GM18867 (cell line): ENCODE measurements around the gene FAM227A.

Experiments
- ATAC-seq: cut with Tn5 transposase; IDR thresholded peaks from one replicate; pipeline ENCODE4 v1.9.1; 2021; ENCODE audit warnings: mild to moderate bottlenecking, moderate library complexity; ENCODE audit not compliant: unreplicated experiment

Gene FAM227A

DNA sequence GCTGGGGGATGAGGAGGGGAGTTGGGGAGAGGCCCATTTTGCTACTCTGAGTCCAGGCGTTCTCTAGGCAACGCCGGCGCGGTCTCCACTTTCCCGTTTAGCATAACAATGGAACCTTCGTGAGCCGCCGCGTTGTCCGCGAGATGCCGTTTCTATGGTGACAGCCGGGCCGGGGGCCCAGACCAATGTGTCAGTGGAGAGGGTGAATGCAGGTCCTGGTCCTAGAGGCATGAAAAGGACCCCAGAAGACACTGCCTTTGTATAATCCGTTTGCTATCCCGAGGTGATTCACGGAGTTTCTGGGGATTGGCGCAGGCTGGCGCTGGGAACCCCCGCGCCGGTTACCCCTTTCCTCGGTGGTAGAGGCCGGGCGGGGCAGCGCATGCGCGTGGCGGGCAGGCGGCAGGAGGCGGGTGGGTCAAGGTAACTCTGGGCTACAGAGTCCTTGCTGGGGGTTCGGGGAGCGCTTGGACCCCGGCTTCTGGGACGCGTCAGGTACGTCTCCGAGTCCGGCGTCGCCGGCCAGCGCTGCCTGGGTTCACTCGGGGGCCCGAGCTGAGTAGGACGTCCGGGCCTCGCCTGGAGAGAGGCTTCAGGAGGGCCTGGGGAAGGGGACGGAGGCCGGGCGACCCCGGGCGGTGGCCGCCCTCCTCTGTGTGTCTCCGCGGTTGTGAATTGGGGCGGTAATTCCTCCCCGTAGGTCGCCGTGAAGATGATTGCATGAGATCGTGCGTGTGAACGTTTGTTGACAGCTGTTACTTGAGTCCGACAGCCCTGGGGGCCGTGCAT lies at the start of gene FAM227A, which contains the start of gene CBY1:
TSS of gene FAM227A (minus strand) at position 137 of the 789 bp plus-strand sequence. CDS start 6,224 bp downstream, outside the sequence.
TSS of gene CBY1 (plus strand) at position 383 of the 789 bp plus-strand sequence. CDS start 11,417 bp downstream, outside the sequence.
- peak; percentile 72 for ATAC-seq

GRCh38 chr22:38705235-38706100 lies 49.3 kb upstream of the FAM227A start, which contains the start of gene GTPBP1:
TSS of gene GTPBP1 (plus strand) at chr22:38705944. CDS start at chr22:38705956, 12 bp downstream.
- ATAC-seq, result peak; percentile 72

DNA sequence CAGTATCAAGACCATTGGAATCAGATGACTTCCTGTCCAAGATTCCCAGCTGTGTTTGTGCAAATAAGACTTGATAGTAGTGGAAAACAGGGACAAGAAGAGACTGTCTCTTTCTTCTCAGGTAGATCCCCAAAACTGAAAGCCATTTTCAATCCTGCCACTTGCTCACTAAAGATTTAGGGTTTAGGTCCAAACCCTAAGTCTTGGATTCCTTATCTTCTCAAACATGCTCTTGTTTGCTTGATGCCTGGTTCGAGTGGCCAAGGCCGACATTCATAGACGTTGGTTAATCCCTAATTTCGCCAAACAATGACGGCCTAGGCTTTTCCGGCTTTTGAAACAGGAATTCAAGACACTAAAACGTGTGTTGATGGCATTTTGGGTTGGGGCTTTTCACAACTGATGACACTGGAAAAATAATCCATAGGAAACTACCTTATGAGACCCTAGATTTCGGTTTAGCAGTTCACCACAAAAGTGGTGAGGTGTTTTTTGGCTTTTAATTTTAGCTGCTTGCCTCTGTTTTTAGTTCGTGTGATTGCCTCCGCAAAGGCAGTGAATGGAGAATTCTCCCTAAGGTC lies 48.6 kb upstream of the FAM227A start:
- no peak for ATAC-seq

DNA sequence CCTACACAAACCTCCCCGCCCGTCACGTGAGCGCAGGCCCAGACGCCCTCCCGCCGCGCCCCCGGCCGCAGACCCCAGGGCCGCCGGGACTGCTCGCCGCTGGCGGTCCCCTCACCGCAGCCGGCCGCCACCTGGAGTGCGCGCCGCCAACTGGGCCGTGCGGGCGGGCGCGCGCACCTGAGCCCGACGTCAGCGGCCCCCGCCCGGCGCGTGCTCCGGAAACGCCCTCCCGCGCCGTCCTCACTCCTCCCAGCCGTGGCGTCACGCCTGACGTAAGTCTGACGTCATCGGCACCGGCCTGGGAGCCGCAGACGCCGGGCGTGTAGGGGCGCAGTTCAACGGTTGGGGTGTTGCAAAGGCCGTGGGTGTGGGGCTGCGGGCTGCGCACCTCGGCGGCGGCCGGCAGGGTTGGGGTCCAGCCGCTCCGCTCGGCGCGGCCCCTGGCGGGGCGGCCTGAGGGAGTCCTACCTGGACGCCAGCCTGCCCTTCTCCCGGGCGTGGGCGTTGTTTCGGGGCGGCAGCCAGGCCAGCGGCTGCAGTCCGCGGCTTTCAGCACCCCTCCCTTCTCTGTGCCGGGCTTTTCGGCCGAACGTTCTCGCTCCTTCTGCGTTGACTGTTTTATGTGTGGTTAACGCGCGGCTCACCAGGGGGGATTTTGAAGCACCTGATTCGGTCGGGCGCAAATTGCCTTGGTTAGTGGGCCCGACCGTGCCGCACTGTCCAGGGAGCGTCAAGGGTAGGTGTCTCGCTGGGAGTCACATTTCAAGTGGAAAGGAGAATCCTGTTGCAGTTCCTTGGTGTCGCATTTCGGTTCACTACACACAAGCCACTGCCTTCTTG lies 44.8 kb upstream of the FAM227A start, which contains the start of gene JOSD1:
TSS of gene JOSD1 (minus strand) at position 155 of the 840 bp plus-strand sequence. CDS start 956 bp downstream, outside the sequence.
- peak; percentile 44 for ATAC-seq

- ATAC-seq, result no peak
Observed at GRCh38 chr22:38700270-38700788, 44.1 kb upstream of the FAM227A start.

GRCh38 chr22:38699784-38700183 lies 43.6 kb upstream of the FAM227A start:
- no peak for ATAC-seq

- no peak for ATAC-seq
Observed at GRCh38 chr22:38699143-38699542, 43.0 kb upstream of the FAM227A start.

GRCh38 chr22:38698407-38699094 lies 42.4 kb upstream of the FAM227A start:
- ATAC-seq, result no peak

- ATAC-seq, result no peak
Observed at GRCh38 chr22:38697425-38698089, 41.4 kb upstream of the FAM227A start.

DNA sequence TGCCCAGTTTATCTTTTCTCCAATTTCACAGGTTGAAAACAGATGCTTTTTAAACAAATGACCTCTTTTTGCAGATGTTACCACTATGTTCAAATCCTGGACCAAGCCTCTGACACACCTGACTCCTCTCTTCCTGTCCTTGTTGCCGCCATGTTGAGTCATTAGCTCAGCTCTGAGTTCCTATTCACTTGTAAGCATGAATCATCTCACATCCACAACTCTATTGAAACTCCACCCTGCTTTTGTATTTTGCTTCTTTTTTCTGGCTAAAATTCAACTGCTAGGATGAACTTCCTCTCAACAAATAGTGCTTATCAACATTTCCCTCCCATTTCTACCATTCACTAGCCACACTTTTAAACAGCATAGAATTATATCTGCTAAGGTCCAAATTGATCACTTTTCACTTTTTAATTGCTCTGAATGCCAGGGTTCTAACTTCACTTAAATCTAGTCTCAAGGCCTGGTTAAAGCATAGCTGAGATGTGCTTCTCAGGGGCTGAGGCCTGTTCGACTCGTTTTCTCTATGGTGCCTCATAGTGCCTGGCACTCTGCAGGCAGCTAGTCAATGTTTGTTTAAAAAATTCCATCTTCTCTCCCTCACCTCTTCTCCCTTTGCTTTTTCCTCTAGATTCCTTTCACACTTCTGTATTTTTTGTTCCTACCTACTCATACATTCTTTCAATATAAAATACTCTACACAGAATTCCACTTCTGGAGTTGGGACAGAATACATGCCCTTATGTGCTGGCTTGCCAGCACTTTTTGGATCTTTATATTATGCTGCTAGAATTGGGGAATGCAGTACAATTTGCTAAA lies 40.6 kb upstream of the FAM227A start:
- ATAC-seq, result no peak

DNA sequence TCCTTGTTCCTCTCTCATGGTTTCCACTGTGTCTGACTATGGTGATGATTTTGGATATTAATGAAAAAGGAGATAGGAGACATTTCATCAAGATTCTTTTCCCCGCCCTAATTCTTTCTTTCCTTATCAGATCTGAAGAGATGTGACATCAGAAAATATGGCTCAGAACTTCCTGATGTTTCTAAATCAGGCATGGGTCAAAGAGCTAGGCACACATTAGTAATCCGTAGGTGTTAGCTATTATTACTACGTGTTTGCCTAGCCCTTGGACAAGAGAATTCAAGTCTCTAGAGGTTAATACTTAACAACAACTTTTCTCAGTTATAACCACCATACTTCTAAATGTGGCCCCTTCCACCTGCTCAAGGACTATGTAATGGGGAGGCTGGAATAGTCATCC lies 38.7 kb upstream of the FAM227A start:
- ATAC-seq, result no peak

DNA sequence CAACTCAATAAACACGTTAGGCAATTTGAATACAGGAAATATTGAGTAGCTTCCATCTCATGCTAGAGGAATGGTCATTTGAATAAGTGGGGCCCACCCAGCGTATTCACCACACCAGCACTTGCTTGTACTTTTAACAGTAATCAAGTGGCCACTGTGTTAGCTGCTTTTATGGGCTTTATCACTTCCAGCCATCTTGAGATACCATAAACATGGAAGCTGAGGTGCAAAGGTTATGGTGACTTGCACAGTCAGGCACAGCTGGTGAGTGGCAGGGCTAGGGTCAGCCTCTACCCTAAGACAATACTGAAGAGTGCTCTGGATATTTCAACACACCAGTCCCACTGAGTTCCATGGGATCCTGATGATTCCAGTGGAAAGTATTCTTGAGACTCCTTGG lies 37.9 kb upstream of the FAM227A start:
- ATAC-seq, result no peak

GRCh38 chr22:38689651-38690050 lies 33.5 kb upstream of the FAM227A start:
- no peak for ATAC-seq

- no peak for ATAC-seq
Observed at GRCh38 chr22:38685761-38686160, 29.6 kb upstream of the FAM227A start.

- no peak for ATAC-seq
Observed at GRCh38 chr22:38684895-38685294, 28.7 kb upstream of the FAM227A start.

- peak; percentile 91 for ATAC-seq
Observed at GRCh38 chr22:38681582-38682335, 25.6 kb upstream of the FAM227A start, which contains the start of gene TOMM22. TSS of gene TOMM22 (plus strand) at chr22:38681957. CDS start at chr22:38681979, 22 bp downstream.

DNA sequence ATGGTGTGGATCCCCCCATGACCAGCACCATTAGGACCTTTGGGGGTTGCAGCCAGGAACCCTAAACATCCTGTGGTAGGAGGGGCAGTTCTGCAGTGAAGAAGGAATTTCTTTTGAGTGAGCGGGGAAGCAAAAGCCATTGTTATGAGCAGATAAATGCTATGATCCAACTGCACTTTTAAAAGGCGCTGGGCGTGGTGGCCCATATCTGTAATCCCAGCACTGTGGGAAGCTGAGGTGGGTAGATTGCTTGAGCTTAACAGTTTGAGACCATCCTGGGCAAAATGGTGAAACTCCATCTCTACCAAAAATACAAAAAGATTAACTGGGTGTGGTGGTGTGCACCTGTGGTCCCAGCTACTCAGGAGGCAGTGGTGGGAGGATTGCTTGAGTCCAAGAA lies 19.6 kb upstream of the FAM227A start:
- no peak for ATAC-seq
